OCI-LY7 (cell line): ENCODE measurements around the gene SLAMF6.

Source experiments
- CTCF ChIP-seq: fragments of 200-600 bp; sonication (generic); conservative IDR thresholded peaks from 2 replicates; pipeline ENCODE4 v1.5.1; 2014; ENCODE audit warnings: mild to moderate bottlenecking, antibody characterized with exemption, low read length, moderate library complexity, mixed read lengths
- EZH2phosphoT487 ChIP-seq: fragments of 200-600 bp; sonication (generic); IDR thresholded peaks from 2 replicates; pipeline ENCODE4 v1.6.1; 2018; ENCODE audit warnings: low read depth, borderline replicate concordance, mild to moderate bottlenecking, mixed run types, antibody characterized with exemption, low read length, moderate library complexity, mixed read lengths

GRCh38 chr1:160520582-160520981 lies 2.5 kb downstream of the SLAMF6 start:
- TF ChIP-seq CTCF (no peak), EZH2phosphoT487 (no peak)
